HL-60 (cell line): Measurements from ENCODE around the gene IRF3.

Experiments
- DNase-seq, 2 experiments: peaks; one replicate each; pipeline ENCODE4 v3.0.0-alpha.2; 2010 to 2020; ENCODE audit warnings: low read depth in 1 of 2, low spot score in 1 of 2
- H3K27ac ChIP-seq: fragments of 250-450 bp; sonication (Bioruptor Pico); replicated peaks from 2 replicates; pipeline ENCODE4 v1.5.1; 2020; ENCODE audit warnings: mild to moderate bottlenecking, moderate library complexity
- H3K27me3 ChIP-seq: fragments of 250-450 bp; sonication (Bioruptor Pico); 2 replicates; pipeline ENCODE4 v1.5.1; 2021; ENCODE audit warnings: mild to moderate bottlenecking, moderate library complexity; ENCODE audit not compliant: insufficient read depth, poor library complexity, severe bottlenecking
- H3K4me3 ChIP-seq: replicated peaks from 2 replicates; pipeline ENCODE4 v1.5.1; 2011; ENCODE audit warnings: mild to moderate bottlenecking, control low read depth, low read length; ENCODE audit not compliant: insufficient read depth
- GABPA ChIP-seq: IDR thresholded peaks from 2 replicates; pipeline ENCODE4 v1.6.1; 2012; ENCODE audit warnings: low read depth
- POLR2AphosphoS5 ChIP-seq: IDR thresholded peaks from 2 replicates; pipeline ENCODE4 v1.6.1; 2012; ENCODE audit warnings: low read depth
- SPI1 ChIP-seq: IDR thresholded peaks from 2 replicates; pipeline ENCODE4 v1.6.1; 2012; ENCODE audit warnings: low read depth, mild to moderate bottlenecking, borderline replicate concordance
- TF ChIP-seq, protein P1 (sequence below): IDR thresholded peaks from one replicate; pipeline ENCODE4 v1.5.1; 2011; ENCODE audit warnings: low read length, control low read depth, inconsistent platforms; ENCODE audit not compliant: insufficient read depth
- TF ChIP-seq, protein P2 (sequence below): IDR thresholded peaks from 2 replicates; pipeline ENCODE4 v1.6.1; 2012; ENCODE audit warnings: low read depth; ENCODE audit not compliant: insufficient replicate concordance

IRF3 gene

DNA sequence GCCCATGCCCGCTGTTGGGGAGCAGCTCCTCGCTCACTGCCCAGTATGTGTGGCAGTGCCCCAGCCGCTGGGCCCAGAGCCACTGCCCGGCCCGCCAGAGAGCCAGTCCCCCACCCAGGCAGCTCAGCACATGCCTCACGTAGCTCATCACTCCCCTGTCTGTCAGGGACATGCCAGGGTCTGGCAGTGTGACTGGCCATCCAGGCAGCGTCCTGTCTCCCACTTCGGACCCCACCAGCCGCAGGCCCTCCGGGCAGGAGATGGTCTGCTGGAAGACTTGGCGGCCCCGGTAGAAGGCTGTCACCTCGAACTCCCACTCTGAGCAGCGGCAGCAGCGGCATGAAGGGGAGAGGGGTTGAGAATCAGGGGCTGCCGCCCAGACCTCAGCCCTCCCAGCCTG lies 3.6 kb downstream of the IRF3 start:
- no peak overlapping the region for H3K27ac ChIP-seq
- no peak for DNase-seq
- no peak for TF ChIP-seq GABPA
- TF ChIP-seq, protein P1, sequence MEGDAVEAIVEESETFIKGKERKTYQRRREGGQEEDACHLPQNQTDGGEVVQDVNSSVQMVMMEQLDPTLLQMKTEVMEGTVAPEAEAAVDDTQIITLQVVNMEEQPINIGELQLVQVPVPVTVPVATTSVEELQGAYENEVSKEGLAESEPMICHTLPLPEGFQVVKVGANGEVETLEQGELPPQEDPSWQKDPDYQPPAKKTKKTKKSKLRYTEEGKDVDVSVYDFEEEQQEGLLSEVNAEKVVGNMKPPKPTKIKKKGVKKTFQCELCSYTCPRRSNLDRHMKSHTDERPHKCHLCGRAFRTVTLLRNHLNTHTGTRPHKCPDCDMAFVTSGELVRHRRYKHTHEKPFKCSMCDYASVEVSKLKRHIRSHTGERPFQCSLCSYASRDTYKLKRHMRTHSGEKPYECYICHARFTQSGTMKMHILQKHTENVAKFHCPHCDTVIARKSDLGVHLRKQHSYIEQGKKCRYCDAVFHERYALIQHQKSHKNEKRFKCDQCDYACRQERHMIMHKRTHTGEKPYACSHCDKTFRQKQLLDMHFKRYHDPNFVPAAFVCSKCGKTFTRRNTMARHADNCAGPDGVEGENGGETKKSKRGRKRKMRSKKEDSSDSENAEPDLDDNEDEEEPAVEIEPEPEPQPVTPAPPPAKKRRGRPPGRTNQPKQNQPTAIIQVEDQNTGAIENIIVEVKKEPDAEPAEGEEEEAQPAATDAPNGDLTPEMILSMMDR = no peak
- TF ChIP-seq POLR2AphosphoS5 = no peak
- TF ChIP-seq SPI1 = no peak
- TF ChIP-seq, protein P2, sequence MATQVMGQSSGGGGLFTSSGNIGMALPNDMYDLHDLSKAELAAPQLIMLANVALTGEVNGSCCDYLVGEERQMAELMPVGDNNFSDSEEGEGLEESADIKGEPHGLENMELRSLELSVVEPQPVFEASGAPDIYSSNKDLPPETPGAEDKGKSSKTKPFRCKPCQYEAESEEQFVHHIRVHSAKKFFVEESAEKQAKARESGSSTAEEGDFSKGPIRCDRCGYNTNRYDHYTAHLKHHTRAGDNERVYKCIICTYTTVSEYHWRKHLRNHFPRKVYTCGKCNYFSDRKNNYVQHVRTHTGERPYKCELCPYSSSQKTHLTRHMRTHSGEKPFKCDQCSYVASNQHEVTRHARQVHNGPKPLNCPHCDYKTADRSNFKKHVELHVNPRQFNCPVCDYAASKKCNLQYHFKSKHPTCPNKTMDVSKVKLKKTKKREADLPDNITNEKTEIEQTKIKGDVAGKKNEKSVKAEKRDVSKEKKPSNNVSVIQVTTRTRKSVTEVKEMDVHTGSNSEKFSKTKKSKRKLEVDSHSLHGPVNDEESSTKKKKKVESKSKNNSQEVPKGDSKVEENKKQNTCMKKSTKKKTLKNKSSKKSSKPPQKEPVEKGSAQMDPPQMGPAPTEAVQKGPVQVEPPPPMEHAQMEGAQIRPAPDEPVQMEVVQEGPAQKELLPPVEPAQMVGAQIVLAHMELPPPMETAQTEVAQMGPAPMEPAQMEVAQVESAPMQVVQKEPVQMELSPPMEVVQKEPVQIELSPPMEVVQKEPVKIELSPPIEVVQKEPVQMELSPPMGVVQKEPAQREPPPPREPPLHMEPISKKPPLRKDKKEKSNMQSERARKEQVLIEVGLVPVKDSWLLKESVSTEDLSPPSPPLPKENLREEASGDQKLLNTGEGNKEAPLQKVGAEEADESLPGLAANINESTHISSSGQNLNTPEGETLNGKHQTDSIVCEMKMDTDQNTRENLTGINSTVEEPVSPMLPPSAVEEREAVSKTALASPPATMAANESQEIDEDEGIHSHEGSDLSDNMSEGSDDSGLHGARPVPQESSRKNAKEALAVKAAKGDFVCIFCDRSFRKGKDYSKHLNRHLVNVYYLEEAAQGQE = no peak
- H3K27me3 ChIP-seq = no peaks in the 10 kb centered on the region
- no peak overlapping the region for H3K4me3 ChIP-seq

DNA sequence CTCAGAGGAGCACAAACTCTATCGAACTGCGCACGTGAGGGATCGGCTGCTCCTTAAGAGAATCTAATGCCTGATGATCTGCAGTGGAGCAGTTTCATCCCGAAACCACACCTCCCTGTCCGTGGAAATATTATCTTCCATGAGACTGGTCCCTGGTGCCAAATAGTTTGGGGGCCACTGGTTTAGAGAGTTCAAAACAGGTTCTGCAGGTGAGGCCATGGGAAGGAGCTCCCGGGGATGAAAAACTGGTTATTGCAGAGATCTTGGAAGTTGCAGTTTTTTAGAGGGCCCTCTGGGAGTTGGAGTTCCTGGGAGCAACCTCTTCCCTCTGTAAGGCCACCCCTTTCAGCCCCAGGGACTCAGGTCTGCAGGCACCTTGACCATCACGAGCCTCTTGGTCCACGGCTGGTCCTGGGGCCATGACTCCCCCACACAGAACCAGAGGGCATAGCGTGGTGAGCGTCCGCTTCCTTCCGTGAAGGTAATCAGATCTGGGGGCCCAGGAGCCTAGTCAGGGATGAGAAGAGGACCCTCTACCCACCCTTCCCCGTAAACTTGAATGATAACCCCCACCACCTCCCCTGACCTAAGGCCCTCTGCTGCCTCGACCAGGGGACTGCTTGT lies 5.2 kb downstream of the IRF3 start:
- H3K4me3 ChIP-seq = no peak overlapping the region
- no peaks in the 10 kb centered on the region for H3K27me3 ChIP-seq
- no peak overlapping the region for H3K27ac ChIP-seq
- TF ChIP-seq GABPA (no peak), SPI1 (no peak), POLR2AphosphoS5 (peak; percentile 4; the same call in 1 of the 2 replicates)
- TF ChIP-seq, protein P2 = no peak
- TF ChIP-seq, protein P1 = no peak
- DNase-seq = no peak

DNA sequence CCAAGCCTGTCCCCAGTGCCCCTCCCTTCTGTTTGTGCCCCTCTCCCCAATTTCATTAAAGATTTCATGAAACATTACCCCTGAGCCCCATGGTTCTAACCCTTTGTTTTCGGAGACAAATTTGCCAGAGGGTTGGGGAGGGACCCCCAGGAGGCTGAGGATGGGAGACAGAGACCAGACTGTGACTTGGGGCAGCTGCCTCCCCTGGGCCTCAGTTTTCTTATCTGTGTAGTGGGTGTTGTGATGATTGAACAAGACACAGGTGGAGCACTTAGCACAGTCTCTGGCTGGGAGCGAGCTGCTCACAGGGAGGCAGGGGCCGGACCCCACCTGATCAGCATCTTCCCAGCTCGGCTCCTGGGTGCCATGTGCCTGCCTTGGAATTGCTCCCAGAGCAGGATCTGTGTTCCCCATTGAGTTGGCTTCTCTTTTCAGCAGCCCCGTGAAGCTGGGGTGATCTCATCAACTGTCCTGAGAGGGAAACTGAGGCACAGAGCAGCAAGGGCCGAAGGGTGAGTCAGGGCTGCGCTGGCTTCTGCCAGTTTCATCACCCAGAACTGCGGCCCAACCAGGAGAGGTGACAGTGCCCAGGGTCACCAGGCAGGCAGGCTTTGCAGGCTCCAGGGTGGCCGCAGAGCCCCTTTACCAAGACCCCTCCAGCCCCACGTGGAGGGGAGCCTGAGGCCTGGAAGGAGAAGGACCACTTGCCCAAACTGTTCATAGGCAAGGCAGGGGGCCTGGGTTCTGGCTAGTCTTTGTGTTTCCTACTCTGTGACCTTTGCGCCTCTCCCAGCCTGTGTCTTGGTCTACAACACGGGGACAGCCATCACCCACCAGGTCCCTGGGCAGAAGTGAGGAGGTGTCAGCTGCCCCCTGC lies 6.9 kb downstream of the IRF3 start:
- Histone ChIP-seq H3K27ac (no peak overlapping the region), H3K27me3 (no peaks in the 10 kb centered on the region), H3K4me3 (no peak overlapping the region)
- TF ChIP-seq SPI1 (no peak), POLR2AphosphoS5 (no peak)
- DNase-seq = no peak

DNA sequence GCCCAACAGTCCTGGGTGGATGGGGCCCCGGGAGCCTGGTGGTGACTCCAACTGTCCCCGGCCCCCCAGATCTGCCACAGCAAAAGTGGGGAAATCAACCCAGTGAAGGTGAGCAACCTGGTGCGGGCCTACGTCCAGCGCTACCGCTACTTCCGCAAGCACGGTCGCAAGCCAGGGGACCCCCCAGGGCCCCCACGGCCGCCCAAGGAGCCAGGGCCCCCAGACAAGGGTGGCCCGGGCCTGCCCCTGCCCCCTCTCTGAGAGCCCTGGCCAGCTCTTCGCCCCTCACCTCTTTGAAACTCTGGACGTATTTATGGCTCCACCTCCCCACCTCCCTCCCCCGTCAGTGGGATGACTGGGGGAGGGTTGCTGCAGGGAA lies 7.5 kb downstream of the IRF3 start:
- Histone ChIP-seq H3K27ac (no peak overlapping the region), H3K27me3 (no peaks in the 10 kb centered on the region)

More for the DNA sequence above, 7.5 kb downstream of the IRF3 start:
- no peak for TF ChIP-seq SPI1
- TF ChIP-seq, protein P2 = no peak
- TF ChIP-seq POLR2AphosphoS5 = no peak
- TF ChIP-seq, protein P1 = no peak
- no peak for TF ChIP-seq GABPA
- no peak for DNase-seq
- H3K4me3 ChIP-seq = no peak overlapping the region
